Measurements from ENCODE around the gene RHOBTB1.

GRCh38 chr10:60944910-60945297 lies 919 bp upstream of the RHOBTB1 start:
- TF ChIP-seq CTCF (IDR thresholded peaks at IDR 0.05; ENCODE audit: low read depth, low read length, missing input control) (no peak), JUND (IDR thresholded peaks at IDR 0.05) (no peak), EGR1 (IDR thresholded peaks at IDR 0.05; ENCODE audit: low read depth in 2 of 2) (no peak), MAX (IDR thresholded peaks at IDR 0.05) (no peak), HNF4A (conservative IDR thresholded peaks at IDR 0.05) (no peak), SP1 (IDR thresholded peaks at IDR 0.05) (no peak), FOXA1 (IDR thresholded peaks at IDR 0.05) (no peak), TAF1 (conservative IDR thresholded peaks at IDR 0.05) (no peak), RXRA (IDR thresholded peaks at IDR 0.05) (no peak), RAD21 (IDR thresholded peaks at IDR 0.05) (no peak), ATF3 (IDR thresholded peaks at IDR 0.05) (no peak)

All from liver (tissue), 3 donors.